IMR-90 (cell line): Measurements from ENCODE around the gene NCS1. TPM values are rescaled to one million over a fixed set of nuclear protein-coding genes. Genes with fewer than 3 reads are reported as not detected.

Experiments used
- ATAC-seq: fragments of 200-7000 bp; cut with Tn5 transposase; 2 replicates; pipeline ENCODE4 v1.9.1; 2020; ENCODE audit warnings: low read depth, mild to moderate bottlenecking, moderate library complexity
- BruUV-seq: library from RNA; stranded (reverse); fragments of 400-500 nt; replicated peaks from 2 replicates; lab custom pipeline; 2021; lab: Mats Ljungman, UMichigan
- CTCF ChIA-PET: fragments of 300-600 bp; formaldehyde crosslinking; extraction: SDS; loops from one replicate; lab custom pipeline; 2021; ENCODE audit warnings: antibody characterized with exemption; lab: Yijun Ruan, JAX
- POLR2A ChIA-PET: fragments of 300-600 bp; sonication (Branson Sonifier 250); formaldehyde crosslinking; loops from one replicate; lab custom pipeline; 2022; ENCODE audit warnings: antibody characterized with exemption; ENCODE audit not compliant: unreplicated experiment; lab: Charles Lee
- DNase-seq: peaks from one replicate; pipeline ENCODE4 v3.0.0; 2013
- H2AFZ ChIP-seq: replicated peaks from 2 replicates; pipeline ENCODE3; 2013; ENCODE audit warnings: low read length, mild to moderate bottlenecking; ENCODE audit not compliant: poor library complexity
- H2AK5ac ChIP-seq: 2 replicates; pipeline ENCODE4 v1.6.1; 2013; ENCODE audit warnings: low read depth, low read length, inconsistent platforms
- H2AK9ac ChIP-seq: replicated peaks from 2 replicates; pipeline ENCODE3; 2013; ENCODE audit warnings: mild to moderate bottlenecking, low read depth, low read length, moderate library complexity; ENCODE audit not compliant: poor library complexity
- H2BK120ac ChIP-seq: 2 replicates; pipeline ENCODE4 v1.6.1; 2013; ENCODE audit warnings: low read depth, low read length, inconsistent platforms
- H2BK15ac ChIP-seq: 3 replicates; pipeline ENCODE4 v1.6.1; 2013; ENCODE audit warnings: low read depth, low read length, inconsistent platforms
- H2BK20ac ChIP-seq: 2 replicates; pipeline ENCODE4 v1.6.1; 2013; ENCODE audit warnings: low read depth, mild to moderate bottlenecking, inconsistent platforms, low read length, moderate library complexity
- H2BK5ac ChIP-seq: 2 replicates; pipeline ENCODE4 v1.6.1; 2013; ENCODE audit warnings: mild to moderate bottlenecking, low read depth, low read length, inconsistent platforms; ENCODE audit not compliant: poor library complexity, severe bottlenecking
- H3K14ac ChIP-seq: replicated peaks from 2 replicates; pipeline ENCODE4 v1.6.1; 2013; ENCODE audit warnings: low read depth, low read length, inconsistent platforms
- H3K18ac ChIP-seq: 2 replicates; pipeline ENCODE4 v1.6.1; 2013; ENCODE audit warnings: low read depth, low read length, control low read depth
- H3K23ac ChIP-seq: 2 replicates; pipeline ENCODE4 v1.6.1; 2013; ENCODE audit warnings: low read depth, low read length, inconsistent platforms
- H3K27ac ChIP-seq: 2 replicates; pipeline ENCODE4 v1.5.1; 2013; ENCODE audit warnings: mild to moderate bottlenecking, control low read depth, low read length; ENCODE audit not compliant: insufficient read depth
- H3K27me3 ChIP-seq: 2 replicates; pipeline ENCODE4 v1.6.1; 2013; ENCODE audit warnings: low read length; ENCODE audit not compliant: control insufficient read depth, insufficient read depth
- H3K36me3 ChIP-seq: 2 replicates; pipeline ENCODE4 v1.6.1; 2013; ENCODE audit warnings: low read length, mixed read lengths; ENCODE audit not compliant: control insufficient read depth, insufficient read depth
- H3K4ac ChIP-seq: 2 replicates; pipeline ENCODE4 v1.6.1; 2013; ENCODE audit warnings: low read depth, low read length, inconsistent platforms
- H3K4me1 ChIP-seq: 2 replicates; pipeline ENCODE4 v1.6.1; 2013; ENCODE audit warnings: low read length, mixed read lengths; ENCODE audit not compliant: control insufficient read depth, insufficient read depth
- H3K4me2 ChIP-seq: 2 replicates; pipeline ENCODE4 v1.6.1; 2013; ENCODE audit warnings: low read depth, mild to moderate bottlenecking, control low read depth, low read length, moderate library complexity
- H3K4me3 ChIP-seq: 2 replicates; pipeline ENCODE4 v1.5.1; 2013; ENCODE audit warnings: low read depth, mild to moderate bottlenecking, control low read depth, low read length, moderate library complexity; ENCODE audit not compliant: insufficient read depth
- H3K56ac ChIP-seq: 2 replicates; pipeline ENCODE4 v1.6.1; 2013; ENCODE audit warnings: low read length, inconsistent platforms; ENCODE audit not compliant: insufficient read depth; ENCODE audit errors: extremely low read depth
- H3K79me1 ChIP-seq, 2 experiments: 2 replicates each; pipeline ENCODE4 v1.6.1; 2013; ENCODE audit warnings: low read length in 2 of 2, inconsistent platforms in 1 of 2, low read depth in 1 of 2
- H3K9ac ChIP-seq: 2 replicates; pipeline ENCODE4 v1.6.1; 2013; ENCODE audit warnings: low read depth, low read length, control low read depth
- H3K9me1 ChIP-seq: 2 replicates; pipeline ENCODE4 v1.6.1; 2013; ENCODE audit warnings: low read length, inconsistent platforms; ENCODE audit not compliant: insufficient read depth
- H3K9me3 ChIP-seq: 2 replicates; pipeline ENCODE4 v1.6.1; 2013; ENCODE audit warnings: low read length; ENCODE audit not compliant: control insufficient read depth, insufficient read depth
- H4K20me1 ChIP-seq: 2 replicates; pipeline ENCODE4 v1.6.1; 2013; ENCODE audit warnings: low read length, inconsistent platforms; ENCODE audit not compliant: insufficient read depth
- H4K5ac ChIP-seq: 2 replicates; pipeline ENCODE4 v1.6.1; 2013; ENCODE audit warnings: mild to moderate bottlenecking, low read depth, low read length, control low read depth
- H4K8ac ChIP-seq, 2 experiments: 2 replicates each; pipeline ENCODE4 v1.6.1; 2013; ENCODE audit warnings: low read depth in 2 of 2, low read length in 2 of 2, control low read depth in 1 of 2, inconsistent platforms in 1 of 2
- H4K91ac ChIP-seq: 2 replicates; pipeline ENCODE4 v1.6.1; 2013; ENCODE audit warnings: low read depth, low read length, inconsistent platforms; ENCODE audit not compliant: insufficient read depth
- BHLHE40 ChIP-seq: fragments of 150-350 bp; IDR thresholded peaks from 2 replicates; pipeline ENCODE4 v1.6.1; 2016; ENCODE audit warnings: mild to moderate bottlenecking, low read depth, low read length
- CEBPB ChIP-seq: IDR thresholded peaks from 2 replicates; pipeline ENCODE4 v1.6.1; 2012; ENCODE audit warnings: low read depth, low read length, improper control_type of control experiment
- FOS ChIP-seq: fragments of 150-350 bp; IDR thresholded peaks from 2 replicates; pipeline ENCODE4 v1.6.1; 2016; ENCODE audit warnings: low read depth, low read length
- MAFK ChIP-seq: IDR thresholded peaks from 2 replicates; pipeline ENCODE4 v1.6.1; 2012; ENCODE audit warnings: low read depth, low read length, improper control_type of control experiment
- MAZ ChIP-seq: IDR thresholded peaks from 2 replicates; pipeline ENCODE4 v1.6.1; 2012; ENCODE audit warnings: low read depth, mild to moderate bottlenecking, low read length, improper control_type of control experiment, moderate library complexity, borderline replicate concordance
- MXI1 ChIP-seq: IDR thresholded peaks from 2 replicates; pipeline ENCODE4 v1.6.1; 2012; ENCODE audit warnings: low read depth, mild to moderate bottlenecking, low read length, moderate library complexity, borderline replicate concordance
- NFE2L2 ChIP-seq: fragments of 150-350 bp; IDR thresholded peaks from 2 replicates; pipeline ENCODE4 v1.6.1; 2016; ENCODE audit warnings: low read depth, mild to moderate bottlenecking, low read length
- POLR2A ChIP-seq: IDR thresholded peaks from 2 replicates; pipeline ENCODE4 v1.6.1; 2012; ENCODE audit warnings: mild to moderate bottlenecking, low read depth, low read length
- RAD21 ChIP-seq: IDR thresholded peaks from 2 replicates; pipeline ENCODE4 v1.6.1; 2012; ENCODE audit warnings: low read length, improper control_type of control experiment
- RCOR1 ChIP-seq: IDR thresholded peaks from 2 replicates; pipeline ENCODE4 v1.6.1; 2012; ENCODE audit warnings: mild to moderate bottlenecking, low read length, improper control_type of control experiment; ENCODE audit not compliant: insufficient replicate concordance
- RFX5 ChIP-seq: IDR thresholded peaks from 2 replicates; pipeline ENCODE4 v1.8.0; 2012; ENCODE audit warnings: low read depth, mild to moderate bottlenecking, low read length, moderate library complexity
- SMC3 ChIP-seq: fragments of 150-350 bp; IDR thresholded peaks from 2 replicates; pipeline ENCODE4 v1.6.1; 2016; ENCODE audit warnings: low read depth, mild to moderate bottlenecking, antibody characterized with exemption, low read length, moderate library complexity
- WGBS, 2 experiments: methylation state at CpG; one replicate each; pipeline versions ENCODE4 v1.1.5 to v1.1.7; 2013; ENCODE audit warnings: missing lambda C conversion rate in 2 of 2; ENCODE audit not compliant: insufficient read length in 1 of 2; ENCODE audit errors: extremely low coverage in 2 of 2; 5-methylcytosine and 5-hydroxymethylcytosine counted together
- dilution Hi-C: fragments of 300-500 bp; cut with HindIII; formaldehyde crosslinking; loops from one replicate; pipeline ENCODE4 v1.14.3; 2018; ENCODE audit warnings: low sequenced_read_pairs; ENCODE audit not compliant: unreplicated experiment
- in situ Hi-C: fragments of 300-500 bp; cut with MboI; formaldehyde crosslinking; loops from 3 replicates; pipeline ENCODE4 v1.14.3; 2019; ENCODE audit warnings: low sequenced_read_pairs, inconsistent platforms, mixed read lengths
- intact Hi-C: fragments of 100-400 bp; cut with micrococcal nuclease; formaldehyde crosslinking; loops from 2 replicates; pipeline ENCODE4 v1.10.0; 2022
- polyA plus RNA-seq, 3 experiments: library from polyadenylated mRNA; depleted of rRNA; stranded (reverse); fragments of >200 nt; gene quantifications; 2 replicates each; pipeline ENCODE4 v1.2.3, GENCODE V29; 2012; ENCODE audit warnings: low replicate concordance in 1 of 3
- total RNA-seq: library from RNA; depleted of rRNA; stranded (reverse); fragments of >200 nt; gene quantifications from 2 replicates; pipeline ENCODE4 v1.2.3, GENCODE V29; 2012
- TF ChIP-seq, protein P1 (sequence below): fragments of 150-350 bp; IDR thresholded peaks from 2 replicates; pipeline ENCODE4 v1.6.1; 2016; ENCODE audit warnings: low read depth, mild to moderate bottlenecking, low read length, moderate library complexity, borderline replicate concordance
- TF ChIP-seq, protein P2 (sequence below): conservative IDR thresholded peaks from 2 replicates; pipeline ENCODE4 v1.5.1; 2012; ENCODE audit warnings: mild to moderate bottlenecking, low read depth, low read length, improper control_type of control experiment

NCS1 gene
- total and polyA plus RNA-seq, 2 of the 4 experiments (the other 2 are of a cell fraction) = 41.0 to 60.5 TPM

DNA sequence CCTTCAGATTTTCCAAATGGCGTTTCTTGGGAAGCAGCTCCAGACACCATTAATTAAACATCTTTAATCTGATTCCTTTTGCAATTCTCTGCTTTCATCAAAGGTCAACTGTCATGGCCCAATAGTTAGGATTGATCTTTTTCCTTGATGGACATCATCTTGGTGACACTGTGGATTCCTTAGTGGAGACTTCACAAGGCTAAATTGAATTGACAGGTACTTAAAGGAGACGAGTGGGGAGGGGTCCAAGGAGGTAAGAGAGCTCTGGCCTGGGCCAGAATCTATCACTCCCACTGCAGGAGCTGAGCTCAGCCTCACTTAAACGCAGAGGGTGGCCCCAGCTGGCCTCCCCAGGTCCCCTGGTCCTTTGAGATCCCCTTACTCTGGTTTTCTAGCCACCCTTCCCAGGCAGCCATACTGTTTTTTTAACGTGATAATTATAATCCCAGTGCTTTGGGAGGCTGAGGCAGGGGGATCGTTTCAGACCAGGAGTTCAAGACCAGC is 83.5 kb downstream of the NCS1 start (continued):
- TF ChIP-seq RFX5 (no peak), POLR2A (no peak), FOS (no peak), MAZ (no peak), MAFK (no peak), BHLHE40 (no peak)

DNA sequence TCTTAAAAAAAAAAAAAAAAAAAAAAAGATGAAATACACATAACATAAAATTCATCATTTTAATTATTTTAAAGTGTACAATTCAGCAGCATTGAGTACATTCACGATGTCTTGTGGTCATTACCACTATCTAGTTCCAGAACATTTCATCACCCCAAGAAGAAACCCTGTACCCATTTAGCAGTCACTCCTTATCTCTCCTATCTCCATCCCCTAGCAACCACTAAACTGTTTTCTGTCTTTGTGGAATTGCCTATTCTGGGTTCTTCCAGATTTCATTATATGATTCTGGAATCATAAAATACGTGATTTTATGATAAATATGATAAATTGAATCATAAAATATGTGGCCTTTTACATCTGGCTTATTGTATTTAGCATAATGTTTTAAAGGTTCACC is 84.4 kb downstream of the NCS1 start:
- H2AK9ac ChIP-seq = no peak overlapping the region
- no peaks in the 10 kb centered on the region for H4K20me1 ChIP-seq
- DNase-seq = no peak
- no peak overlapping the region for H2BK5ac ChIP-seq
- no peak overlapping the region for H2AK5ac ChIP-seq
- no peak overlapping the region for H2AFZ ChIP-seq
- H3K4ac ChIP-seq = no peak overlapping the region
- H3K9me1 ChIP-seq = no peaks in the 10 kb centered on the region
- ATAC-seq = no peak
- no peak overlapping the region for H2BK120ac ChIP-seq
- H3K9ac ChIP-seq = no peak overlapping the region
- POLR2A ChIA-PET = no interaction called here
- peaks cover 1% of the 10 kb centered on the region; the same call in 1 of the 2 replicates for H3K4me1 ChIP-seq
- no peak overlapping the region for H4K8ac ChIP-seq
- H3K4me2 ChIP-seq = no peak overlapping the region
- H3K27ac ChIP-seq = no peak overlapping the region
- H4K5ac ChIP-seq = no peak overlapping the region
- H3K79me1 ChIP-seq = no peaks in the 10 kb centered on the region
- CTCF ChIA-PET = no interaction called here
- H3K36me3 ChIP-seq = no peaks in the 10 kb centered on the region
- no peak overlapping the region for H3K4me3 ChIP-seq
- peaks cover 41% of the 10 kb centered on the region for H3K27me3 ChIP-seq
- no peak overlapping the region for H3K18ac ChIP-seq
- WGBS, 2 experiments = no CpG with 5 or more reads among the region's 2 CpGs
- H2BK20ac ChIP-seq = no peak overlapping the region
- no peak overlapping the region for H2BK15ac ChIP-seq
- peaks cover 12% of the 10 kb centered on the region for H3K9me3 ChIP-seq
- H3K23ac ChIP-seq = no peak overlapping the region
- intact Hi-C loops (no loop called here), in situ Hi-C loops (no loop called here), dilution Hi-C loops (no loop called here)
- H3K56ac ChIP-seq = no peak overlapping the region
- H4K91ac ChIP-seq = no peak overlapping the region
- BruUV-seq = no TSS peak
- no peak overlapping the region for H3K14ac ChIP-seq
- TF ChIP-seq RCOR1 (no peak), MAFK (no peak), MXI1 (no peak), RFX5 (no peak), BHLHE40 (no peak), MAZ (no peak), POLR2A (no peak), RAD21 (no peak), CEBPB (no peak), FOS (no peak), SMC3 (no peak), NFE2L2 (no peak)
- TF ChIP-seq, protein P1, sequence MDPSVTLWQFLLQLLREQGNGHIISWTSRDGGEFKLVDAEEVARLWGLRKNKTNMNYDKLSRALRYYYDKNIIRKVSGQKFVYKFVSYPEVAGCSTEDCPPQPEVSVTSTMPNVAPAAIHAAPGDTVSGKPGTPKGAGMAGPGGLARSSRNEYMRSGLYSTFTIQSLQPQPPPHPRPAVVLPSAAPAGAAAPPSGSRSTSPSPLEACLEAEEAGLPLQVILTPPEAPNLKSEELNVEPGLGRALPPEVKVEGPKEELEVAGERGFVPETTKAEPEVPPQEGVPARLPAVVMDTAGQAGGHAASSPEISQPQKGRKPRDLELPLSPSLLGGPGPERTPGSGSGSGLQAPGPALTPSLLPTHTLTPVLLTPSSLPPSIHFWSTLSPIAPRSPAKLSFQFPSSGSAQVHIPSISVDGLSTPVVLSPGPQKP = no peak
- TF ChIP-seq, protein P2, sequence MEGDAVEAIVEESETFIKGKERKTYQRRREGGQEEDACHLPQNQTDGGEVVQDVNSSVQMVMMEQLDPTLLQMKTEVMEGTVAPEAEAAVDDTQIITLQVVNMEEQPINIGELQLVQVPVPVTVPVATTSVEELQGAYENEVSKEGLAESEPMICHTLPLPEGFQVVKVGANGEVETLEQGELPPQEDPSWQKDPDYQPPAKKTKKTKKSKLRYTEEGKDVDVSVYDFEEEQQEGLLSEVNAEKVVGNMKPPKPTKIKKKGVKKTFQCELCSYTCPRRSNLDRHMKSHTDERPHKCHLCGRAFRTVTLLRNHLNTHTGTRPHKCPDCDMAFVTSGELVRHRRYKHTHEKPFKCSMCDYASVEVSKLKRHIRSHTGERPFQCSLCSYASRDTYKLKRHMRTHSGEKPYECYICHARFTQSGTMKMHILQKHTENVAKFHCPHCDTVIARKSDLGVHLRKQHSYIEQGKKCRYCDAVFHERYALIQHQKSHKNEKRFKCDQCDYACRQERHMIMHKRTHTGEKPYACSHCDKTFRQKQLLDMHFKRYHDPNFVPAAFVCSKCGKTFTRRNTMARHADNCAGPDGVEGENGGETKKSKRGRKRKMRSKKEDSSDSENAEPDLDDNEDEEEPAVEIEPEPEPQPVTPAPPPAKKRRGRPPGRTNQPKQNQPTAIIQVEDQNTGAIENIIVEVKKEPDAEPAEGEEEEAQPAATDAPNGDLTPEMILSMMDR = no peak
